SK-N-SH (cell line): ENCODE measurements around the gene TBL1XR1. TPM values are rescaled to one million over a fixed set of nuclear protein-coding genes. Genes with fewer than 3 reads are reported as not detected.

Experiments
- CTCF ChIA-PET: fragments of 300-600, 350-600 bp; formaldehyde crosslinking; extraction: SDS; loops from one replicate; lab custom pipeline; 2021; lab: Yijun Ruan, JAX
- POLR2A ChIA-PET: fragments of 350-600 bp; sonication (Branson Sonifier 250); formaldehyde crosslinking; extraction: SDS; loops from one replicate; lab custom pipeline; 2020; ENCODE audit warnings: antibody characterized with exemption, inconsistent platforms; lab: Yijun Ruan, JAX
- DNase-seq: peaks from one replicate; pipeline ENCODE4 v3.0.0; 2012
- H2AFZ ChIP-seq: fragments of 200-600 bp; sonication (generic); 2 replicates; pipeline ENCODE4 v1.8.1; 2016; ENCODE audit warnings: antibody characterized with exemption, mild to moderate bottlenecking, low read depth
- H3F3A ChIP-seq: fragments of 200-600 bp; sonication (generic); replicated peaks from 2 replicates; pipeline ENCODE3; 2016; ENCODE audit warnings: antibody characterized with exemption, mild to moderate bottlenecking; ENCODE audit not compliant: insufficient read depth
- H3K27ac ChIP-seq, 2 experiments: fragments of 200-500 bp in 1 of 2; fragments of 200-600 bp in 1 of 2; sonication (Bioruptor generic) in 1 of 2; sonication (generic), shearing (Covaris generic) in 1 of 2; 2 replicates each; pipeline versions ENCODE4 v1.5.1 to v1.6.1; 2014 to 2016; ENCODE audit warnings: low read depth in 2 of 2, inconsistent platforms in 1 of 2, low read length in 1 of 2, mild to moderate bottlenecking in 1 of 2, mixed read lengths in 1 of 2
- H3K27me3 ChIP-seq: fragments of 200-600 bp; sonication (generic), shearing (Covaris generic); 2 replicates; pipeline ENCODE4 v1.6.1; 2016; ENCODE audit warnings: mixed run types; ENCODE audit not compliant: insufficient read depth
- H3K36me3 ChIP-seq, 2 experiments: fragments of 200-500 bp in 1 of 2; fragments of 200-600 bp in 1 of 2; sonication (Bioruptor generic) in 1 of 2; sonication (generic) in 1 of 2; replicated peaks in 1 of 2; 2 replicates each; pipeline versions ENCODE3 to v1.5.1; 2014 to 2016; ENCODE audit warnings: low read length in 1 of 2, mild to moderate bottlenecking in 1 of 2; ENCODE audit not compliant: insufficient read depth in 2 of 2, control insufficient read depth in 1 of 2
- H3K4me1 ChIP-seq, 2 experiments: fragments of 200-500 bp in 1 of 2; fragments of 200-600 bp in 1 of 2; sonication (Bioruptor generic) in 1 of 2; sonication (generic), shearing (Covaris generic) in 1 of 2; 2 replicates each; pipeline versions ENCODE4 v1.5.1 to v1.6.1; 2014 to 2016; ENCODE audit warnings: low read depth in 1 of 2, low read length in 1 of 2, mixed run types in 1 of 2; ENCODE audit not compliant: insufficient read depth in 2 of 2, control insufficient read depth in 1 of 2
- H3K4me2 ChIP-seq: fragments of 200-600 bp; sonication (generic), shearing (Covaris generic); 2 replicates; pipeline ENCODE4 v1.6.1; 2017; ENCODE audit warnings: mixed run types
- H3K4me3 ChIP-seq, 2 experiments: fragments of 200-500 bp in 1 of 2; fragments of 200-600 bp in 1 of 2; sonication (Bioruptor generic) in 1 of 2; sonication (generic), shearing (Covaris generic) in 1 of 2; 2 replicates each; pipeline versions ENCODE4 v1.5.1 to v1.8.1; 2014 to 2016; ENCODE audit warnings: low read depth in 2 of 2, inconsistent platforms in 1 of 2, low read length in 1 of 2, mild to moderate bottlenecking in 1 of 2, mixed read lengths in 1 of 2, moderate library complexity in 1 of 2
- H3K79me2 ChIP-seq: fragments of 200-600 bp; sonication (generic); 2 replicates; pipeline ENCODE4 v1.8.1; 2017; ENCODE audit warnings: mild to moderate bottlenecking; ENCODE audit not compliant: insufficient read depth
- H3K9ac ChIP-seq: fragments of 200-600 bp; sonication (generic); 2 replicates; pipeline ENCODE4 v1.6.1; 2017; ENCODE audit warnings: mixed run types
- H3K9me2 ChIP-seq: fragments of 200-600 bp; sonication (generic); 2 replicates; pipeline ENCODE4 v1.6.1; 2017; ENCODE audit warnings: mixed run types
- H3K9me3 ChIP-seq: fragments of 200-600 bp; sonication (generic); 2 replicates; pipeline ENCODE4 v1.6.1; 2017; ENCODE audit warnings: mixed run types, mild to moderate bottlenecking, moderate library complexity
- H4K20me1 ChIP-seq: fragments of 200-600 bp; sonication (generic); 2 replicates; pipeline ENCODE4 v1.6.1; 2017; ENCODE audit warnings: mild to moderate bottlenecking, mixed run types; ENCODE audit not compliant: insufficient read depth
- CTCF ChIP-seq: fragments of 200-600 bp; sonication (generic); IDR thresholded peaks from 2 replicates; pipeline ENCODE4 v1.6.1; 2017; ENCODE audit warnings: antibody characterized with exemption, mild to moderate bottlenecking, moderate library complexity
- EP300 ChIP-seq, 2 experiments: IDR thresholded peaks; 2 replicates each; pipeline versions ENCODE4 v1.4.0 to v1.6.1; 2012; ENCODE audit warnings: borderline replicate concordance in 1 of 2, low read depth in 1 of 2, low read length in 1 of 2
- FOXJ3 ChIP-seq: sonication (generic); formaldehyde crosslinking; IDR thresholded peaks from 2 replicates; pipeline ENCODE4 v1.5.1; 2020; ENCODE audit warnings: mild to moderate bottlenecking, missing genetic modification reagents
- IRF3 ChIP-seq: fragments of 150-350 bp; IDR thresholded peaks from 2 replicates; pipeline ENCODE4 v1.6.1; 2016; ENCODE audit warnings: mild to moderate bottlenecking, low read depth, low read length
- JUND ChIP-seq: IDR thresholded peaks from 2 replicates; pipeline ENCODE4 v1.4.0; 2012
- MEF2A ChIP-seq: IDR thresholded peaks from 2 replicates; pipeline ENCODE4 v1.4.0; 2012; ENCODE audit warnings: low read depth, borderline replicate concordance
- MXI1 ChIP-seq: IDR thresholded peaks from 2 replicates; pipeline ENCODE4 v1.6.1; 2012; ENCODE audit warnings: mild to moderate bottlenecking, low read depth, low read length, improper control_type of control experiment
- NFIC ChIP-seq: IDR thresholded peaks from 2 replicates; pipeline ENCODE4 v1.4.0; 2012; ENCODE audit warnings: borderline replicate concordance
- NRF1 ChIP-seq: IDR thresholded peaks from 2 replicates; pipeline ENCODE4 v1.6.1; 2012; ENCODE audit warnings: low read depth, mild to moderate bottlenecking, low read length
- PBX3 ChIP-seq: IDR thresholded peaks from 2 replicates; pipeline ENCODE4; 2012
- POLR2AphosphoS5 ChIP-seq: IDR thresholded peaks from 2 replicates; pipeline ENCODE4 v1.6.1; 2012; ENCODE audit warnings: low read depth, low read length
- RAD21 ChIP-seq: IDR thresholded peaks from 2 replicates; pipeline ENCODE4 v1.6.1; 2012; ENCODE audit warnings: mild to moderate bottlenecking, low read length
- RCOR1 ChIP-seq: fragments of 150-350 bp; IDR thresholded peaks from 2 replicates; pipeline ENCODE4 v1.6.1; 2017; ENCODE audit warnings: antibody characterized with exemption, low read length
- SMC3 ChIP-seq: IDR thresholded peaks from 2 replicates; pipeline ENCODE4 v1.6.1; 2012; ENCODE audit warnings: low read depth, low read length, improper control_type of control experiment
- TAF1 ChIP-seq: IDR thresholded peaks from 2 replicates; pipeline ENCODE4 v1.6.1; 2012; ENCODE audit warnings: low read depth, mild to moderate bottlenecking, low read length, moderate library complexity, borderline replicate concordance
- ZBTB33 ChIP-seq: IDR thresholded peaks from 2 replicates; pipeline ENCODE4 v1.4.0; 2012; ENCODE audit warnings: low read depth, borderline replicate concordance
- WGBS: methylation state at CpG from one replicate; pipeline ENCODE4 v1.1.6; 2017; ENCODE audit warnings: low lambda C conversion rate; 5-methylcytosine and 5-hydroxymethylcytosine counted together
- polyA plus RNA-seq, 3 experiments: library from polyadenylated mRNA; depleted of rRNA; stranded (reverse); fragments of >200 nt; gene quantifications; 2 replicates each; pipeline ENCODE4 v1.2.3, GENCODE V29; 2012

The TBL1XR1 gene
- polyA plus RNA-seq, 1 of the 3 experiments (the other 2 are of a cell fraction) = 20.9 TPM

GRCh38 chr3:177045767-177046166, 151.5 kb downstream of the TBL1XR1 start:
- WGBS = 92% methylated on average over 2 of the region's 2 CpGs
- POLR2A ChIA-PET = no interaction called here
- H3K9ac ChIP-seq = no peak overlapping the region
- CTCF ChIA-PET = interaction anchor here (1.6 kb wide), 2 partner anchors 10 to 1339 kb away, joined by 4 to 6 read pairs; no protein-coding TSS in a partner anchor
- no peak for DNase-seq
- 0 out of 2 replicates have a peak, but pooled peaks cover 3% of the 10 kb centered on the region for H3K9me3 ChIP-seq
- no peak overlapping the region for H3K4me3 ChIP-seq
- no peaks in the 10 kb centered on the region for H4K20me1 ChIP-seq
- no peak overlapping the region for H2AFZ ChIP-seq
- TF ChIP-seq FOXJ3 (CRISPR knock-in tag) (no peak), JUND (no peak), ZBTB33 (no peak), RAD21 (no peak), TAF1 (no peak), RCOR1 (no peak), NRF1 (no peak), POLR2AphosphoS5 (no peak), IRF3 (no peak), MXI1 (no peak), NFIC (no peak), MEF2A (no peak), SMC3 (no peak)
- TF ChIP-seq, all 33 proteins: peak for 0
- Histone ChIP-seq H3F3A (no peaks in the 10 kb centered on the region), H3K4me1 (peaks cover 3 to 8% of the 10 kb centered on the region in 2 experiments; a peak in 3 of 4 replicates), H3K27ac (no peak overlapping the region), H3K79me2 (peaks cover 20% of the 10 kb centered on the region; the same call in 1 of the 2 replicates), H3K27me3 (no peaks in the 10 kb centered on the region), H3K36me3 (peaks cover 87 to 88% of the 10 kb centered on the region in 2 experiments), H3K4me2 (no peak overlapping the region), H3K9me2 (no peaks in the 10 kb centered on the region)

- Histone ChIP-seq H4K20me1 (no peaks in the 10 kb centered on the region), H3K4me3 (no peak overlapping the region), H3K9ac (no peak overlapping the region), H3K36me3 (peaks cover 85 to 86% of the 10 kb centered on the region in 2 experiments), H3K9me3 (0 out of 2 replicates have a peak, but pooled peaks cover 3% of the 10 kb centered on the region), H3K79me2 (peaks cover 15% of the 10 kb centered on the region; the same call in 1 of the 2 replicates), H3K4me2 (no peak overlapping the region), H2AFZ (no peak overlapping the region), H3K9me2 (no peaks in the 10 kb centered on the region), H3F3A (no peaks in the 10 kb centered on the region), H3K27ac (no peak overlapping the region), H3K4me1 (peaks cover 2 to 3% of the 10 kb centered on the region in 2 experiments; a peak in 2 of 4 replicates), H3K27me3 (no peaks in the 10 kb centered on the region)
- 96% methylated on average over 7 of the region's 7 CpGs for WGBS
- DNase-seq = no peak
- ChIA-PET CTCF (no interaction called here), POLR2A (no interaction called here)
- no peak for TF ChIP-seq PBX3
- no peak for TF ChIP-seq EP300 (IDR thresholded peaks at IDR 0.05; ENCODE audit: borderline replicate concordance in 1 of 2, low read depth in 1 of 2, low read length in 1 of 2)
- no peak for TF ChIP-seq FOXJ3 (CRISPR knock-in tag)
- TF ChIP-seq RCOR1 = no peak
- no peak for TF ChIP-seq ZBTB33
- no peak for TF ChIP-seq CTCF
Observed at GRCh38 chr3:177045222-177045621, 152.1 kb downstream of the TBL1XR1 start.
